Large intestine (tissue), 3 donors: Measurements from ENCODE around the gene PXYLP1. TPM values are rescaled to one million over a fixed set of nuclear protein-coding genes. Genes with fewer than 3 reads are reported as not detected.

ENCODE experiments used
- DNase-seq, 2 donors: peaks; one replicate each; pipeline versions ENCODE4 v3.0.0 to v3.0.0-alpha.2; 2013
- H3K27ac ChIP-seq: one replicate; pipeline ENCODE4 v1.5.1; 2013; ENCODE audit warnings: low read length
- H3K27me3 ChIP-seq: 2 replicates; pipeline ENCODE4 v1.6.1; 2013; ENCODE audit warnings: low read length; ENCODE audit not compliant: control insufficient read depth, insufficient read depth
- H3K36me3 ChIP-seq: 2 replicates; pipeline ENCODE4 v1.6.1; 2013; ENCODE audit warnings: low read length; ENCODE audit not compliant: control insufficient read depth, insufficient read depth
- H3K4me1 ChIP-seq: one replicate; pipeline ENCODE4 v1.6.1; 2013; ENCODE audit warnings: low read length; ENCODE audit not compliant: control insufficient read depth, insufficient read depth
- H3K4me3 ChIP-seq: one replicate; pipeline ENCODE4 v1.5.1; 2013; ENCODE audit warnings: low read length
- H3K9me3 ChIP-seq: one replicate; pipeline ENCODE4 v1.6.1; 2013; ENCODE audit warnings: mild to moderate bottlenecking, low read depth, low read length, moderate library complexity; ENCODE audit not compliant: control insufficient read depth
- WGBS: methylation state at CpG from one replicate; pipeline ENCODE4 v1.1.5; 2013; ENCODE audit warnings: low lambda C conversion rate; ENCODE audit not compliant: insufficient coverage; 5-methylcytosine and 5-hydroxymethylcytosine counted together
- polyA plus RNA-seq: library from polyadenylated mRNA; unstranded; fragments of 120-200 nt; gene quantifications from one replicate; pipeline ENCODE4 v1.2.1, GENCODE V29; 2013

PXYLP1 gene
- polyA plus RNA-seq, 1 donor: 20.2 TPM

- peak overlapping the region; percentile 55 for H3K27ac ChIP-seq
- no peak overlapping the region for H3K4me3 ChIP-seq
- no peaks in the 10 kb centered on the region for H3K27me3 ChIP-seq
- H3K9me3 ChIP-seq: peaks cover 9% of the 10 kb centered on the region
- H3K36me3 ChIP-seq: no peaks in the 10 kb centered on the region
- H3K4me1 ChIP-seq: peaks cover 22% of the 10 kb centered on the region
- peak in 1 of 2 donors; percentile 40 for DNase-seq
These were observed 3.9 kb upstream of the PXYLP1 start for GRCh38 chr3:141227752-141228151.

- H3K36me3 ChIP-seq: no peaks in the 10 kb centered on the region
- H3K9me3 ChIP-seq: peaks cover 5% of the 10 kb centered on the region
- peak in 1 of 2 donors; percentile 19 for DNase-seq
- H3K4me3 ChIP-seq: no peak overlapping the region
- no peak overlapping the region for H3K27ac ChIP-seq
- no peaks in the 10 kb centered on the region for H3K27me3 ChIP-seq
- H3K4me1 ChIP-seq: peaks cover 23% of the 10 kb centered on the region
- no CpG with 5 or more reads among the region's 2 CpGs for WGBS
These were observed 3.2 kb upstream of the PXYLP1 start for GRCh38 chr3:141228395-141228794.

GRCh38 chr3:141229132-141229531 lies 2.5 kb upstream of the PXYLP1 start:
- DNase-seq: no peak
- Histone ChIP-seq H3K4me3 (no peak overlapping the region), H3K9me3 (peaks cover 4% of the 10 kb centered on the region), H3K4me1 (peaks cover 23% of the 10 kb centered on the region), H3K27ac (no peak overlapping the region), H3K36me3 (no peaks in the 10 kb centered on the region), H3K27me3 (no peaks in the 10 kb centered on the region)
- WGBS: no CpG with 5 or more reads among the region's 3 CpGs

GRCh38 chr3:141230293-141230692 lies 1.3 kb upstream of the PXYLP1 start:
- peaks cover 28% of the 10 kb centered on the region for H3K4me1 ChIP-seq
- peaks cover 4% of the 10 kb centered on the region for H3K9me3 ChIP-seq
- no peaks in the 10 kb centered on the region for H3K36me3 ChIP-seq
- no peak overlapping the region for H3K4me3 ChIP-seq
- 97% methylated on average over 4 of the region's 11 CpGs for WGBS
- H3K27me3 ChIP-seq: no peaks in the 10 kb centered on the region
- H3K27ac ChIP-seq: no peak overlapping the region
- DNase-seq: no peak

GRCh38 chr3:141231952-141232823 lies 563 bp downstream of the PXYLP1 start:
- Histone ChIP-seq H3K27ac (peak overlapping the region; percentile 39), H3K9me3 (peaks cover 4% of the 10 kb centered on the region), H3K36me3 (no peaks in the 10 kb centered on the region), H3K4me3 (peak overlapping the region; percentile 84), H3K27me3 (no peaks in the 10 kb centered on the region), H3K4me1 (peaks cover 32% of the 10 kb centered on the region)
- peak in 1 of 2 donors; percentile 63 for DNase-seq
- no CpG with 5 or more reads among the region's 71 CpGs for WGBS

GRCh38 chr3:141233457-141234161 lies 2.0 kb downstream of the PXYLP1 start:
- Histone ChIP-seq H3K4me3 (no peak overlapping the region), H3K27ac (no peak overlapping the region), H3K27me3 (no peaks in the 10 kb centered on the region), H3K36me3 (peaks cover 3% of the 10 kb centered on the region), H3K4me1 (peaks cover 24% of the 10 kb centered on the region), H3K9me3 (peaks cover 4% of the 10 kb centered on the region)
- no peak for DNase-seq
- WGBS: no CpG with 5 or more reads among the region's 9 CpGs

- no peak overlapping the region for H3K27ac ChIP-seq
These were observed 2.7 kb downstream of the PXYLP1 start for GRCh38 chr3:141234283-141234682.

GRCh38 chr3:141235661-141236171 lies 4.1 kb downstream of the PXYLP1 start:
- WGBS: 0% methylated on average over 1 of the region's 10 CpGs
- peaks cover 3% of the 10 kb centered on the region for H3K36me3 ChIP-seq
- no peaks in the 10 kb centered on the region for H3K27me3 ChIP-seq
- peaks cover 4% of the 10 kb centered on the region for H3K9me3 ChIP-seq
- peak; percentile 72 to 85 for DNase-seq
- H3K4me1 ChIP-seq: peaks cover 21% of the 10 kb centered on the region
- H3K27ac ChIP-seq: peak overlapping the region; percentile 9
- H3K4me3 ChIP-seq: no peak overlapping the region

More at GRCh38 chr3:141234283-141234682, 2.7 kb downstream of the PXYLP1 start:
- WGBS: no CpG with 5 or more reads among the region's 3 CpGs
- Histone ChIP-seq H3K4me1 (peaks cover 24% of the 10 kb centered on the region), H3K36me3 (peaks cover 3% of the 10 kb centered on the region), H3K27me3 (no peaks in the 10 kb centered on the region), H3K4me3 (no peak overlapping the region), H3K9me3 (peaks cover 4% of the 10 kb centered on the region)
- no peak for DNase-seq

- Histone ChIP-seq H3K27me3 (no peaks in the 10 kb centered on the region), H3K4me1 (peaks cover 21% of the 10 kb centered on the region), H3K9me3 (peaks cover under 1% of the 10 kb centered on the region), H3K36me3 (peaks cover 3% of the 10 kb centered on the region), H3K27ac (peak overlapping the region; percentile 9), H3K4me3 (no peak overlapping the region)
- DNase-seq: no peak
- WGBS: no CpG with 5 or more reads among the region's 1 CpG
These were observed 4.7 kb downstream of the PXYLP1 start for GRCh38 chr3:141236361-141236760.

- H3K27me3 ChIP-seq: no peaks in the 10 kb centered on the region
- no peaks in the 10 kb centered on the region for H3K9me3 ChIP-seq
- no peak overlapping the region for H3K27ac ChIP-seq
- peaks cover 32% of the 10 kb centered on the region for H3K4me1 ChIP-seq
- DNase-seq: no peak
- no peak overlapping the region for H3K4me3 ChIP-seq
- peaks cover 3% of the 10 kb centered on the region for H3K36me3 ChIP-seq
- WGBS: 40% methylated on average over 2 of the region's 14 CpGs
These were observed 6.3 kb downstream of the PXYLP1 start for GRCh38 chr3:141237701-141238521.
